Gastrocnemius medialis (tissue), 4 donors: ENCODE measurements around the gene BCAN.

Experiments
- POLR2A ChIP-seq, 2 donors: fragments of 450-650 bp; IDR thresholded peaks; one replicate each; pipeline ENCODE4 v1.6.1; 2017; ENCODE audit warnings: antibody characterized with exemption in 2 of 2, mild to moderate bottlenecking in 2 of 2, moderate library complexity in 2 of 2
- TF ChIP-seq, protein P1 (sequence below), 5 experiments: fragments of 450-650 bp in 3 of 5; fragments of 200-600 bp in 2 of 5; sonication (generic) in 2 of 5; IDR thresholded peaks in 4 of 5; conservative IDR thresholded peaks in 1 of 5; 1 replicate in 4 of 5; 2 replicates in 1 of 5; pipeline ENCODE4 v1.5.1; 2016 to 2019; ENCODE audit warnings: antibody characterized with exemption in 5 of 5, mild to moderate bottlenecking in 3 of 5, moderate library complexity in 3 of 5

DNA sequence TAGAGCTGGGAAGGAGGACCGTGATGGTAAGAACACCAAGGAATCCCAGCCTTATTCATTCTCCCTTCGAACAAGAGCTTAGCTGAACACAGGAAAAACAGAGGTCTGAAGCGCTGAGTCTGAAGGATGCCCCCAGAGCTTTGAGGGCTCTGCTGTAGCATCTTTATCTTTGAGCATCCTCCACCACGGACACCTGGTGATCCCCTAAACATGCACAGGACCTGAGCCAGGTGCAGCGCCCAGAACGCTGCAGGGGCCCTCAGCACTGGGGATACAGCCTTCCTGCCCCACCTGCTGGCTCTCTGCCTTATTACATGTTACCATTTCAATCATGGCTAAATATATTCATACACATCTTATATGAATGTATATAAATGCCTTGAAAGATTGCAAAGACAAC is 32.9 kb upstream of the BCAN start:
- TF ChIP-seq, protein P1, sequence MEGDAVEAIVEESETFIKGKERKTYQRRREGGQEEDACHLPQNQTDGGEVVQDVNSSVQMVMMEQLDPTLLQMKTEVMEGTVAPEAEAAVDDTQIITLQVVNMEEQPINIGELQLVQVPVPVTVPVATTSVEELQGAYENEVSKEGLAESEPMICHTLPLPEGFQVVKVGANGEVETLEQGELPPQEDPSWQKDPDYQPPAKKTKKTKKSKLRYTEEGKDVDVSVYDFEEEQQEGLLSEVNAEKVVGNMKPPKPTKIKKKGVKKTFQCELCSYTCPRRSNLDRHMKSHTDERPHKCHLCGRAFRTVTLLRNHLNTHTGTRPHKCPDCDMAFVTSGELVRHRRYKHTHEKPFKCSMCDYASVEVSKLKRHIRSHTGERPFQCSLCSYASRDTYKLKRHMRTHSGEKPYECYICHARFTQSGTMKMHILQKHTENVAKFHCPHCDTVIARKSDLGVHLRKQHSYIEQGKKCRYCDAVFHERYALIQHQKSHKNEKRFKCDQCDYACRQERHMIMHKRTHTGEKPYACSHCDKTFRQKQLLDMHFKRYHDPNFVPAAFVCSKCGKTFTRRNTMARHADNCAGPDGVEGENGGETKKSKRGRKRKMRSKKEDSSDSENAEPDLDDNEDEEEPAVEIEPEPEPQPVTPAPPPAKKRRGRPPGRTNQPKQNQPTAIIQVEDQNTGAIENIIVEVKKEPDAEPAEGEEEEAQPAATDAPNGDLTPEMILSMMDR (IDR thresholded peaks at IDR 0.05 in 4 of 5, conservative IDR thresholded peaks at IDR 0.05 in 1 of 5), result peak in 1 of 5 experiments; percentile 23
- no peak for TF ChIP-seq POLR2A (IDR thresholded peaks at IDR 0.05)
